H1 (cell line): ENCODE measurements around the gene GPT2. TPM values are rescaled to one million over a fixed set of nuclear protein-coding genes. Genes with fewer than 3 reads are reported as not detected.
A peak's percentile ranks its signal among the peaks of the same experiment; 100 is the strongest.

Source experiments
- CTCF ChIA-PET: fragments of 300-600 bp; sonication (Branson Sonifier 250); formaldehyde crosslinking; loops from one replicate; lab custom pipeline; 2021; ENCODE audit not compliant: partially characterized antibody; lab: Charles Lee
- POLR2A ChIA-PET: fragments of 300-600 bp; sonication (Branson Sonifier 250); formaldehyde crosslinking; loops from one replicate; lab custom pipeline; 2021; ENCODE audit warnings: inconsistent platforms; ENCODE audit not compliant: partially characterized antibody; lab: Charles Lee
- DNase-seq, 2 experiments: peaks; one replicate each; pipeline versions ENCODE4 v3.0.0 to v3.0.0-alpha.2; 2010 to 2022; ENCODE audit warnings: low spot score in 2 of 2, low read depth in 1 of 2, mixed read lengths in 1 of 2
- FAIRE-seq: peaks from 2 replicates; lab custom pipeline; 2011; peaks lifted over from hg19 to GRCh38; lab: Jason Lieb, UNC
- H2AFZ ChIP-seq: 2 replicates; pipeline ENCODE4 v1.8.1; 2012; ENCODE audit warnings: low read length, inconsistent platforms
- H2AK5ac ChIP-seq: 2 replicates; pipeline ENCODE4 v1.6.1; 2013; ENCODE audit warnings: low read depth, low read length
- H2BK120ac ChIP-seq: replicated peaks from 2 replicates; pipeline ENCODE3; 2013; ENCODE audit warnings: low read depth, low read length, inconsistent platforms
- H2BK12ac ChIP-seq: 2 replicates; pipeline ENCODE4 v1.6.1; 2013; ENCODE audit warnings: low read depth, low read length
- H2BK15ac ChIP-seq: 2 replicates; pipeline ENCODE4 v1.6.1; 2013; ENCODE audit warnings: low read length
- H2BK20ac ChIP-seq: 2 replicates; pipeline ENCODE4 v1.6.1; 2013; ENCODE audit warnings: low read length
- H2BK5ac ChIP-seq: 2 replicates; pipeline ENCODE4 v1.6.1; 2013; ENCODE audit warnings: low read depth, low read length
- H3K14ac ChIP-seq: 2 replicates; pipeline ENCODE4 v1.6.1; 2013; ENCODE audit warnings: inconsistent platforms; ENCODE audit not compliant: insufficient read length
- H3K18ac ChIP-seq: 2 replicates; pipeline ENCODE4 v1.6.1; 2013; ENCODE audit warnings: low read length; ENCODE audit errors: extremely low read depth
- H3K23ac ChIP-seq: 2 replicates; pipeline ENCODE4 v1.6.1; 2013; ENCODE audit warnings: inconsistent platforms; ENCODE audit not compliant: insufficient read length
- H3K23me2 ChIP-seq: 2 replicates; pipeline ENCODE4 v1.6.1; 2013; ENCODE audit warnings: low read depth, low read length
- H3K27ac ChIP-seq: 2 replicates; pipeline ENCODE4 v1.6.1; 2011; ENCODE audit warnings: low read depth, low read length, inconsistent platforms
- H3K27me3 ChIP-seq, 4 experiments: replicated peaks in 1 of 4; 1 replicate in 1 of 4; 2 replicates in 3 of 4; pipeline versions ENCODE4 v1.6.1 to v1.8.1; 2011 to 2013; ENCODE audit warnings: low read length in 3 of 4, mild to moderate bottlenecking in 3 of 4, inconsistent platforms in 2 of 4, mixed read lengths in 2 of 4, moderate library complexity in 1 of 4; ENCODE audit not compliant: control insufficient read depth in 3 of 4, insufficient read depth in 3 of 4; ENCODE audit errors: extremely low read depth in 1 of 4
- H3K36me3 ChIP-seq, 4 experiments: 2 replicates each; pipeline versions ENCODE4 v1.6.1 to v1.8.1; 2011 to 2013; ENCODE audit warnings: mild to moderate bottlenecking in 4 of 4, low read length in 3 of 4, moderate library complexity in 2 of 4, control low read depth in 1 of 4, inconsistent platforms in 1 of 4; ENCODE audit not compliant: insufficient read depth in 4 of 4, control insufficient read depth in 2 of 4
- H3K4ac ChIP-seq: replicated peaks from 2 replicates; pipeline ENCODE3; 2013; ENCODE audit warnings: low read length, low read depth, mixed read lengths, inconsistent platforms; ENCODE audit not compliant: insufficient read length
- H3K4me1 ChIP-seq, 4 experiments: replicated peaks in 1 of 4; 1 replicate in 1 of 4; 2 replicates in 3 of 4; pipeline versions ENCODE4 v1.6.1 to v1.8.1; 2011 to 2013; ENCODE audit warnings: low read length in 3 of 4, inconsistent platforms in 2 of 4, mixed read lengths in 1 of 4; ENCODE audit not compliant: insufficient read depth in 4 of 4, control insufficient read depth in 3 of 4
- H3K4me2 ChIP-seq, 2 experiments: 2 replicates each; pipeline versions ENCODE4 v1.6.1 to v1.8.1; 2011 to 2013; ENCODE audit warnings: low read depth in 2 of 2, low read length in 2 of 2, control low read depth in 1 of 2, inconsistent platforms in 1 of 2, mild to moderate bottlenecking in 1 of 2; ENCODE audit not compliant: insufficient read depth in 1 of 2
- H3K4me3 ChIP-seq, 4 experiments: fragments of 200-600, 300-600 bp in 1 of 4; sonication (generic), shearing (Covaris generic), sonication (Bioruptor Twin) in 1 of 4; 2 replicates each; pipeline versions ENCODE4 v1.5.1 to v1.8.1; 2011 to 2016; ENCODE audit warnings: low read length in 4 of 4, low read depth in 3 of 4, control low read depth in 2 of 4, inconsistent platforms in 2 of 4, mild to moderate bottlenecking in 2 of 4, mixed read lengths in 1 of 4, moderate library complexity in 1 of 4; ENCODE audit not compliant: insufficient read depth in 2 of 4; ENCODE audit errors: extremely low read depth in 1 of 4
- H3K56ac ChIP-seq: replicated peaks from 2 replicates; pipeline ENCODE3; 2013; ENCODE audit warnings: low read depth, mild to moderate bottlenecking, mixed read lengths, low read length, inconsistent platforms; ENCODE audit not compliant: insufficient read length
- H3K79me1 ChIP-seq: 2 replicates; pipeline ENCODE4 v1.6.1; 2013; ENCODE audit warnings: low read depth, low read length, control low read depth
- H3K79me2 ChIP-seq, 2 experiments: 2 replicates each; pipeline versions ENCODE4 v1.6.1 to v1.8.1; 2012 to 2013; ENCODE audit warnings: low read length in 2 of 2, mild to moderate bottlenecking in 2 of 2, inconsistent platforms in 1 of 2; ENCODE audit not compliant: insufficient read depth in 2 of 2, control insufficient read depth in 1 of 2
- H3K9ac ChIP-seq, 4 experiments: replicated peaks in 1 of 4; 1 replicate in 1 of 4; 2 replicates in 3 of 4; pipeline versions ENCODE4 v1.6.1 to v1.8.1; 2011 to 2013; ENCODE audit warnings: low read depth in 3 of 4, low read length in 3 of 4, control low read depth in 2 of 4, mild to moderate bottlenecking in 2 of 4, moderate library complexity in 2 of 4, inconsistent platforms in 1 of 4; ENCODE audit errors: extremely low read depth in 1 of 4
- H3K9me3 ChIP-seq, 2 experiments: 2 replicates each; pipeline versions ENCODE4 v1.6.1 to v1.8.1; 2012 to 2013; ENCODE audit warnings: mild to moderate bottlenecking in 2 of 2, moderate library complexity in 2 of 2, control low read depth in 1 of 2, inconsistent platforms in 1 of 2, low read depth in 1 of 2, low read length in 1 of 2, mixed read lengths in 1 of 2; ENCODE audit not compliant: insufficient read depth in 2 of 2
- H4K20me1 ChIP-seq, 2 experiments: replicated peaks in 1 of 2; 2 replicates each; pipeline versions ENCODE3 to v1.8.1; 2011 to 2013; ENCODE audit warnings: inconsistent platforms in 2 of 2, low read length in 2 of 2, mild to moderate bottlenecking in 1 of 2; ENCODE audit not compliant: insufficient read depth in 2 of 2, control insufficient read depth in 1 of 2
- H4K5ac ChIP-seq: 2 replicates; pipeline ENCODE4 v1.6.1; 2013; ENCODE audit warnings: low read length, low read depth, mixed read lengths, inconsistent platforms; ENCODE audit not compliant: insufficient read length
- H4K8ac ChIP-seq: 2 replicates; pipeline ENCODE4 v1.8.0; 2013; ENCODE audit warnings: mild to moderate bottlenecking, moderate library complexity, low read length, inconsistent platforms; ENCODE audit not compliant: insufficient read depth; ENCODE audit errors: extremely low read depth
- H4K91ac ChIP-seq: replicated peaks from 2 replicates; pipeline ENCODE3; 2013; ENCODE audit warnings: low read length, mixed read lengths, inconsistent platforms; ENCODE audit not compliant: insufficient read length
- ASH2L ChIP-seq: fragments of 200-600, 300-600 bp; sonication (generic); IDR thresholded peaks from one replicate; pipeline ENCODE4 v1.7.1; 2017; ENCODE audit warnings: low read length
- HDAC2 ChIP-seq, 2 experiments: fragments of 300-600 bp in 1 of 2; sonication (generic) in 1 of 2; IDR thresholded peaks; 2 replicates each; pipeline ENCODE4 v1.6.1; 2011 to 2012; ENCODE audit warnings: low read depth in 2 of 2, low read length in 2 of 2, mild to moderate bottlenecking in 2 of 2, moderate library complexity in 2 of 2, borderline replicate concordance in 1 of 2, inconsistent platforms in 1 of 2
- PHF8 ChIP-seq: fragments of 200-600 bp; sonication (generic); conservative IDR thresholded peaks from 2 replicates; pipeline ENCODE4 v1.7.1; 2012; ENCODE audit warnings: low read depth, mild to moderate bottlenecking, inconsistent platforms, low read length, moderate library complexity
- POLR2A ChIP-seq, 2 experiments: IDR thresholded peaks; 1 replicate in 1 of 2; 2 replicates in 1 of 2; pipeline ENCODE4 v1.6.1; 2011; ENCODE audit warnings: low read depth in 2 of 2, low read length in 2 of 2, mild to moderate bottlenecking in 2 of 2; ENCODE audit errors: control extremely low read depth in 1 of 2
- WGBS, 2 experiments: shearing (Covaris generic) in 1 of 2; methylation state at CpG; one replicate each; pipeline versions ENCODE4 v1.1.6 to v1.1.7; 2013 to 2015; ENCODE audit warnings: low lambda C conversion rate in 2 of 2, mixed read lengths in 2 of 2, inconsistent platforms in 1 of 2, low coverage in 1 of 2, missing lambda C conversion rate in 1 of 2; ENCODE audit not compliant: insufficient replicate concordance in 2 of 2, insufficient coverage in 1 of 2, insufficient read length in 1 of 2; ENCODE audit errors: extremely low coverage in 1 of 2, missing lambda C conversion rate in 1 of 2; 5-methylcytosine and 5-hydroxymethylcytosine counted together
- polyA plus RNA-seq, 7 experiments: library from polyadenylated mRNA; depleted of rRNA in 3 of 7; stranded (reverse) in 5 of 7; unstranded in 2 of 7; fragments of >200 nt in 5 of 7; fragments of 200-250 nt in 2 of 7; gene quantifications; 1 replicate in 5 of 7; 2 replicates in 1 of 7; 4 replicates in 1 of 7; pipeline versions ENCODE4 v1.2.1 to v1.2.3, GENCODE V29; 2011 to 2013; ENCODE audit warnings: missing spikeins in 2 of 7, mixed read lengths in 2 of 7
- total RNA-seq: library from RNA; stranded (reverse); fragmentation: NEBNext Ultra II Directional; extraction: Animal tissue kit (Norgen Biotek cat#: 25700); gene quantifications from 2 replicates; pipeline ENCODE4 v1.2.1, GENCODE V29; 2021
- TF ChIP-seq, protein P1 (sequence below): IDR thresholded peaks from 2 replicates; pipeline ENCODE4 v1.6.1; 2011; ENCODE audit warnings: low read length, improper control_type of control experiment

Gene GPT2
- total and polyA plus RNA-seq, 2 of the 8 experiments (the other 6 are each of a cell fraction or from before 2014, with no cell fraction given) = 71.6 to 94.1 TPM

DNA sequence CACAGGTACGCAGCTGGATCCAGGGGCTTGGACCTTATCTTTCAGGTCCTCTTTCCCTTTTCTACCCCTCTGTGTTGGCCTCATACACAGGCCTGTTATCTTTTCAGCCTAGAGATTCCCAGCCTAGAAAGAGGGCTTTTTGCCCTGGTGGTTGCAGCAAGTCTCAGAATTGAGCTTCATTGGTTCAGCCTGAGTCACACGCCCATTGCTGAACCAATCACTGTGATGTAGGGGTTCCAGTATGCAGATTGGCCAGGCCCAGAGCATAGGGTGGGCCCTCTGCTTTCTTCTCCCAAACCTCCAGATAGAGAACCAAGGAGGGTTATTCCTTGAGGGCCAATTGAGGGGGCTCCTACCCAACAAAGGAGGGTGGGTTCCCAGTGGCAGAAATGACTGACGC is 32.8 kb downstream of the GPT2 start:
- peaks cover 8 to 9% of the 10 kb centered on the region in 2 experiments for H4K20me1 ChIP-seq
- H3K79me1 ChIP-seq = peaks cover 2% of the 10 kb centered on the region
- H3K9me3 ChIP-seq = no peaks in the 10 kb centered on the region
- TF ChIP-seq HDAC2 (IDR thresholded peaks at IDR 0.05; ENCODE audit: borderline replicate concordance in 1 of 2, low read depth in 2 of 2, low read length in 2 of 2) (no peak), POLR2A (IDR thresholded peaks at IDR 0.05; ENCODE audit: control extremely low read depth in 1 of 2, low read depth in 2 of 2, low read length in 2 of 2) (no peak), PHF8 (no peak), ASH2L (no peak)
- TF ChIP-seq, protein P1, sequence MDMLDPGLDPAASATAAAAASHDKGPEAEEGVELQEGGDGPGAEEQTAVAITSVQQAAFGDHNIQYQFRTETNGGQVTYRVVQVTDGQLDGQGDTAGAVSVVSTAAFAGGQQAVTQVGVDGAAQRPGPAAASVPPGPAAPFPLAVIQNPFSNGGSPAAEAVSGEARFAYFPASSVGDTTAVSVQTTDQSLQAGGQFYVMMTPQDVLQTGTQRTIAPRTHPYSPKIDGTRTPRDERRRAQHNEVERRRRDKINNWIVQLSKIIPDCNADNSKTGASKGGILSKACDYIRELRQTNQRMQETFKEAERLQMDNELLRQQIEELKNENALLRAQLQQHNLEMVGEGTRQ = peak; percentile 71
- H3K4me2 ChIP-seq = no peak overlapping the region
- no peaks in the 10 kb centered on the region for H3K27me3 ChIP-seq
- H4K8ac ChIP-seq = no peak overlapping the region
- no peak overlapping the region for H3K9ac ChIP-seq
- no peak overlapping the region for H2BK12ac ChIP-seq
- H3K79me2 ChIP-seq = no peaks in the 10 kb centered on the region
- WGBS, 2 experiments = 100% methylated on average over 2 of the region's 3 CpGs; no CpG with 5 or more reads in 1 of the 2 experiments
- CTCF ChIA-PET = interaction anchor here (0.6 to 4.7 kb wide), 8 partner anchors 8 to 539 kb away, joined by 3 to 34 read pairs (median 4); no protein-coding TSS in a partner anchor
- H2BK20ac ChIP-seq = no peak overlapping the region
- no peak overlapping the region for H3K14ac ChIP-seq
- no peak overlapping the region for H3K4me3 ChIP-seq
- H3K18ac ChIP-seq = no peak overlapping the region
- H2BK15ac ChIP-seq = no peak overlapping the region
- DNase-seq (no peak), FAIRE-seq (no peak)
- H3K23me2 ChIP-seq = peaks cover 8% of the 10 kb centered on the region; the same call in 1 of the 2 replicates
- H2BK120ac ChIP-seq = no peak overlapping the region
- no peak overlapping the region for H2AK5ac ChIP-seq
- H4K5ac ChIP-seq = no peak overlapping the region
- POLR2A ChIA-PET = interaction anchor here (0.9 to 18.9 kb wide), 6 partner anchors 8 to 30 kb away, joined by 3 to 321 read pairs (median 22); partner anchors contain the start of gene GPT2
- H2BK5ac ChIP-seq = no peak overlapping the region
- peaks cover 32 to 92% (median 75%) of the 10 kb centered on the region in 4 experiments for H3K36me3 ChIP-seq
- H3K56ac ChIP-seq = no peak overlapping the region
- no peak overlapping the region for H3K4ac ChIP-seq
- no peak overlapping the region for H3K27ac ChIP-seq
- no peaks in the 10 kb centered on the region for H3K4me1 ChIP-seq
- no peak overlapping the region for H4K91ac ChIP-seq
- no peak overlapping the region for H2AFZ ChIP-seq
- no peak overlapping the region for H3K23ac ChIP-seq
